GM13977 (cell line): Measurements from ENCODE around the gene NARF.

Experiments used
- DNase-seq: peaks from one replicate; pipeline ENCODE4 v3.0.0; 2012; ENCODE audit warnings: low spot score
- in situ Hi-C: fragments of 300-500 bp; cut with MboI; formaldehyde crosslinking; loops from one replicate; pipeline ENCODE4 v1.12.0; 2022; ENCODE audit warnings: low sequenced_read_pairs, low pct_unique_long_range_greater_than_20kb, mixed read lengths, inconsistent platforms; ENCODE audit not compliant: unreplicated experiment
- TF ChIP-seq, protein P1 (sequence below): IDR thresholded peaks from 2 replicates; pipeline ENCODE4 v1.5.1; 2012; ENCODE audit warnings: mild to moderate bottlenecking, control low read depth; ENCODE audit not compliant: insufficient read depth; ENCODE audit errors: extremely low read depth, missing control alignments

Gene NARF

DNA sequence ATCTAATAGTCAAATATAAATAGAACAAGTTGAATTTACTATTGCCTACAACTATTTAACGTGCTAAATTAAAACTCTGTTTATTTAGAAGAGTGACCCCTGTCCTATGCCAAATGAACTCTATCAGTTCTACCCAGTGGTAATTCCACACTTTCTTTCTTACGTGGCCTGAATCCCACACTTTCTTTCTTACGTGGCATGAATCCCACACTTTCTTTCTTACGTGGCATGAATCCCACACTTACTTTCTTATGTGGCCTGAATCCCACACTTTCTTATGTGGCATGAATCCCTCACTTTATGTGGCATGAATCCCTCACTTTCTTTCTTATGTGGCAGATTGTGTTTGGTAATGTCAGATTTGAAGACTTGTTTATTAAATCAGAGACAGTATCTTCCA, 67.2 kb downstream of the NARF start:
- in situ Hi-C loops = no loop called here
- TF ChIP-seq, protein P1, sequence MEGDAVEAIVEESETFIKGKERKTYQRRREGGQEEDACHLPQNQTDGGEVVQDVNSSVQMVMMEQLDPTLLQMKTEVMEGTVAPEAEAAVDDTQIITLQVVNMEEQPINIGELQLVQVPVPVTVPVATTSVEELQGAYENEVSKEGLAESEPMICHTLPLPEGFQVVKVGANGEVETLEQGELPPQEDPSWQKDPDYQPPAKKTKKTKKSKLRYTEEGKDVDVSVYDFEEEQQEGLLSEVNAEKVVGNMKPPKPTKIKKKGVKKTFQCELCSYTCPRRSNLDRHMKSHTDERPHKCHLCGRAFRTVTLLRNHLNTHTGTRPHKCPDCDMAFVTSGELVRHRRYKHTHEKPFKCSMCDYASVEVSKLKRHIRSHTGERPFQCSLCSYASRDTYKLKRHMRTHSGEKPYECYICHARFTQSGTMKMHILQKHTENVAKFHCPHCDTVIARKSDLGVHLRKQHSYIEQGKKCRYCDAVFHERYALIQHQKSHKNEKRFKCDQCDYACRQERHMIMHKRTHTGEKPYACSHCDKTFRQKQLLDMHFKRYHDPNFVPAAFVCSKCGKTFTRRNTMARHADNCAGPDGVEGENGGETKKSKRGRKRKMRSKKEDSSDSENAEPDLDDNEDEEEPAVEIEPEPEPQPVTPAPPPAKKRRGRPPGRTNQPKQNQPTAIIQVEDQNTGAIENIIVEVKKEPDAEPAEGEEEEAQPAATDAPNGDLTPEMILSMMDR = no peak
- no peak for DNase-seq

DNA sequence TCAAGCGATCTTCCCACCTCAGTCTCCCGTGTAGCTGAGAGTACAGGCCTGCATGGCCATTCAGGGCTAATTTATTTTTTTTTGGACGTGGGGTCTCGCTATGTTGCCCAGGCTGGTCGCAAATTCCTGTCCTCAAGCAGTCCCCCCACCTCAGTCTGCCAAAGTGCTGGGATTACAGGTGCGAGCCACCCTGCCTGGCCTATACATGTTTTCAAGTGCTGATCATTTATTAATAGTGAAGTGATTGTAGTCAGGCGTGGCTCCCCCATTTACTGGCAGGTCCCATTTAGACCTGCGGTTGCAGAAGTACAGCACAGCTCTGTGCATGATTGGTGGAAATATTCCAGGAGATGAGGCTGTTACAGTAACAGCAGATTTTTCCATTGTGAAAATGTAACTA, 69.4 kb downstream of the NARF start:
- TF ChIP-seq, protein P1 = no peak
- DNase-seq = no peak
- in situ Hi-C loops = no loop called here

DNA sequence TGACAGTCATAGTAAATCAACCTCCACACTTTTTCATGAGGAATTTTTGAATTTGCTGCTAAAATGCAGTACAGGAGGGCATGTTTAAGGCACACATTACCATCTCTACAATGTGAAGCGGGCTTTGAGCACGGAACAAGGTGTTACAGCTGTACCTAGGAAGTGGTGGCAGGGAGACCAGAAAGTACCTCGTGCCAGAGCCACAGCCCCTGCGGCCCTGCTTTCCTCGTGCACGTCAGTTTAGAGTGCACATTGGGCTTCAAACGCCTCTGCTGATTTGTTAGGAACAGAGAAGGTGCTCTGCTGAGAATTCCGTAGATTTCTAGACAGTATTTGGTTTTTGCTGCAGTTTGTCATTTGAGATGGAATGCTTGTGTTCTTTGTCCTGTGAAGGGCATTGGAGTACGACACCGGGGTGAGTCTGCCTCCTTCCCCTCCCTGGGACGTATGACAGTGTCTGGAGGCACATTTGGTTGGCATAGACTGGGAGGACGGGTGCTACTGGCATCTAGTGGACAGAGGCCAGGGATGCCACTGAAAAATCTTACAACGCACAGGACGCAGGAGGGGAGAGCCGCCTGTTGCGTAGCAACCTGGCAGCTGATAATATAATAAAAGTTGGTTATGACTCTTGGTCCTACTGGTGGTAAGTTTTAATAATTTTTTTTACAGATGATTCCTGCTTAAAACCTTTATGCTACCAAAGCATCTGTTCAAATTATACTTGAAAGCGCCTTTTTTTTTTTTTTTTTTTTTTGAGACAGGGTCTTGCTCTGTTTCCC, 70.1 kb downstream of the NARF start:
- DNase-seq = no peak
- in situ Hi-C loops = no loop called here

DNA sequence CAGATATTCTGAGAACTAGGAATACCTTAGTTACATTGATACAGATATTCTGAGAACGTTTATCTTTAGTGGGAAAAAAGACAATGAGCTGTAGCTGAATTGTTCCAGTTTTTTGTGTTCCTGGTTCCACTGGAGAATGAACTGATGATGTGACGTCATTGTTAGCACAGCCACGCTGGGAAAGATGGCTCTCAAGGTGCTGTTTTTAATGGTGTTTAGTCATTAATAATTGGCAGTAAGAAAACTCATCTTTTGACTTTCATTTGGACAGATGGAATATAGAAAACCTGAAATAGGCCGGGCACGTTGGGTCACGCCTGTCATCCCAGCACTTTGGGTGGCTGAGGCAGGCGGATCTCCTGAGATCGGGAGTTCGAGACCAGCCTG, 71.4 kb downstream of the NARF start:
- TF ChIP-seq, protein P1 = no peak
- DNase-seq = no peak
- in situ Hi-C loops = no loop called here

More for the DNA sequence above, 70.1 kb downstream of the NARF start:
- TF ChIP-seq, protein P1 = peak; percentile 38

DNA sequence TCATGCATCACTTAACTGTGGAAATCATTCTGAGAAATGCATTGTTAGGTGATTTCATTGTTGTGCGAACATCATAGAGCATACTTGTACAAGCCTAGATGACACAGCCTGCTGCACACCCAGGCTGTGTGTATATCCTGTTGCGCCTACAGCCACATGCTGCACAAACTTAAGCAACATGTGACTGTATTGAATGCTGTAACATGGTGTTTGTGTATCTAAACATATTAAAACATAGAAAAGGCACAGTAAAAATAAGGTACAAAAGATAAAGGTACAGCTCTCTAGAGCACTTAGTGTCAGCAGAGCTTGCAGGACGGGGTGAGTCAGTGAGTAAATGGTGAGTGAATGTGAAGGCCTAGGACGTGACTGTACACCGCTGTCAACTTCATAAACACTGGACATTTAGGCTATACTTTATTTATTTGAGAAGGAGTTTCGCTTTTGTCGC, 72.9 kb downstream of the NARF start:
- no peak for DNase-seq
- in situ Hi-C loops = no loop called here
- TF ChIP-seq, protein P1 = no peak

DNA sequence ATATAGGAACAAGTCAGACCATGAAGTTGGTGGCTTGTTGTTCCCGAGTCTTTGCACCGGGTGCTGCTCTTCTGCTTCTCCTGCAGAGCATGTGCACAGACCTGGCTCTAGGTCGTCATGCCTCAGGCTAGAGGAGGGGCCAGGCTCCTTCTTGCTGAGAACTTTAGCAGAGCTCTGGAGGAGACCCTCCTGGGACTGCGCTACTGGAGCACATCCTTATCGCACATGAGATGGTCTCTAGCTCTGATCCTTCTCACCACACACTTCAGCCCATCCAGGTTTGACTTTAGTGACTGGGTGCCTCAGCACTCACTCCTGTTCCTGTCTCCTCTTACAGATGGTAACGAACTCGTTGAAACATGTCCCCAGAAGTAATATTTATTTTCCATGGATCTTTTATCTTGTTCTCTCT, 75.9 kb downstream of the NARF start:
- TF ChIP-seq, protein P1 = no peak
- in situ Hi-C loops = no loop called here
- DNase-seq = no peak
